Measurements from ENCODE around the gene ALDOC. TPM values are rescaled to one million over a fixed set of nuclear protein-coding genes. Genes with fewer than 3 reads are reported as not detected.

The ALDOC gene
- total RNA-seq, 4 donors from 2014 or later: 21.6 to 49.5 (median 27.5) TPM

- Histone ChIP-seq H3K4me1 (peaks cover 0 to 7% (median 7%) of the 10 kb centered on the region in 4 donors), H3K27me3 (no peaks in the 10 kb centered on the region), H3K9me3 (no peaks in the 10 kb centered on the region), H3K36me3 (no peaks in the 10 kb centered on the region), H3K4me3 (no peak overlapping the region), H3K27ac (replicated peaks in 1 of 4) (no peak overlapping the region)
- TF ChIP-seq EP300 (IDR thresholded peaks at IDR 0.05): no peak
- no peak for TF ChIP-seq POLR2A (IDR thresholded peaks at IDR 0.05; ENCODE audit: low read depth)
- TF ChIP-seq CTCF (IDR thresholded peaks at IDR 0.05): no peak
- TF ChIP-seq POLR2AphosphoS5 (IDR thresholded peaks at IDR 0.05): no peak
- 81% methylated on average over 6 of the region's 6 CpGs for WGBS
- intact Hi-C loops (cut with DNase I): no loop called here
- DNase-seq (ENCODE audit: extremely low spot score): no peak
Observed at GRCh38 chr17:28523186-28523585, 53.5 kb downstream of the ALDOC start.

Other genes with a start within 250 kb of the ALDOC start
- gene IFT20, start 241.4 kb downstream of the ALDOC start, total RNA-seq: 10 to 100 TPM; 41.3 to 63.5 (median 47.0) TPM
- gene TNFAIP1, start 241.1 kb downstream of the ALDOC start, total RNA-seq: 10 to 100 TPM; 23.7 to 43.8 (median 34.8) TPM
- gene POLDIP2, start 219.4 kb downstream of the ALDOC start, total RNA-seq: 10 to 100 TPM; 67.7 to 97.5 (median 81.4) TPM
- not detected for gene SEBOX, start 211.7 kb downstream of the ALDOC start, total RNA-seq
- 1 to 10 TPM in 1 of 4 donors, under 1 TPM in 3; under 0.01 to 1.3 (median 0.58) TPM for gene VTN, start 206.6 kb downstream of the ALDOC start, total RNA-seq
- 10 to 100 TPM in 3 of 4 donors, 1 to 10 TPM in 1; 8.3 to 24.9 (median 13.8) TPM for gene SARM1, start 205.2 kb downstream of the ALDOC start, total RNA-seq
- gene SLC46A1, start 170.7 kb downstream of the ALDOC start, total RNA-seq: 1 to 10 TPM; 4.6 to 9.6 (median 7.4) TPM
- gene SLC13A2, start 103.3 kb downstream of the ALDOC start, total RNA-seq: not detected
- not detected for gene FOXN1, start 70.5 kb downstream of the ALDOC start, total RNA-seq
- gene UNC119, start 24.3 kb downstream of the ALDOC start, total RNA-seq: 10 to 100 TPM; 16.1 to 36.3 (median 23.2) TPM
- 10 to 100 TPM; 41.9 to 55.5 (median 47.2) TPM for gene PIGS, start 5.4 kb downstream of the ALDOC start, total RNA-seq
- gene SPAG5, start 22.1 kb upstream of the ALDOC start, total RNA-seq: 1 to 10 TPM in 1 of 4 donors, under 1 TPM in 3; 0.83 to 1.7 (median 0.97) TPM
- gene RSKR, start 37.3 kb upstream of the ALDOC start, total RNA-seq: 1 to 10 TPM; 2.3 to 4.2 (median 4.1) TPM
- 100 to 1,000 TPM in 2 of 4 donors, 10 to 100 TPM in 2; 90.0 to 127 (median 98.2) TPM for gene BLTP2, start 68.3 kb upstream of the ALDOC start, total RNA-seq
- gene SDF2, start 85.0 kb upstream of the ALDOC start, total RNA-seq: 10 to 100 TPM; 39.1 to 46.7 (median 42.6) TPM
- 10 to 100 TPM; 57.3 to 84.4 (median 71.1) TPM for gene SUPT6H, start 85.3 kb upstream of the ALDOC start, total RNA-seq
- gene PROCA1, start 135.0 kb upstream of the ALDOC start, total RNA-seq: 1 to 10 TPM in 1 of 4 donors, under 1 TPM in 3; 0.50 to 2.1 (median 0.85) TPM
- 100 to 1,000 TPM; 147 to 216 (median 202) TPM for gene RAB34, start 141.0 kb upstream of the ALDOC start, total RNA-seq
- gene RPL23A, start 143.1 kb upstream of the ALDOC start, total RNA-seq: 100 to 1,000 TPM; 378 to 728 (median 558) TPM
- gene TLCD1, start 149.3 kb upstream of the ALDOC start, total RNA-seq: 1 to 10 TPM in 3 of 4 donors, not detected in 1; 1.0 to 1.5 (median 1.3) TPM
- gene NEK8, start 151.9 kb upstream of the ALDOC start, total RNA-seq: 1 to 10 TPM in 3 of 4 donors, under 1 TPM in 1; 0.83 to 2.1 (median 1.6) TPM
- gene TRAF4, start 167.1 kb upstream of the ALDOC start, total RNA-seq: 10 to 100 TPM in 2 of 4 donors, 1 to 10 TPM in 2; 4.6 to 12.6 (median 10.6) TPM

All from esophagus muscularis mucosa (tissue), 4 donors.